K562 (cell line): ENCODE results near the gene SLC7A5. TPM values are rescaled to one million over a fixed set of nuclear protein-coding genes. Genes with fewer than 3 reads are reported as not detected.

Experiments
- FIP1L1 ChIP-seq: fragments of 200-400 bp; formaldehyde crosslinking; IDR thresholded peaks from 2 replicates; pipeline ENCODE4 v1.6.1; 2018; ENCODE audit warnings: mild to moderate bottlenecking, low read depth, low read length; ENCODE audit not compliant: poor library complexity, severe bottlenecking
- MGA ChIP-seq: fragments of 450-650 bp; IDR thresholded peaks from 2 replicates; pipeline ENCODE4 v1.6.1; 2016; ENCODE audit warnings: mild to moderate bottlenecking, moderate library complexity
- polyA plus RNA-seq, 8 experiments: library from polyadenylated mRNA; depleted of rRNA in 4 of 8; stranded (reverse) in 5 of 8; unstranded in 3 of 8; fragments of >200 nt; fragmentation: Nextera tagmentation in 2 of 8; fragmentation: Illumina TruSeq in 1 of 8; extraction: Ambion mirVana in 2 of 8; extraction: Trizol in 1 of 8; gene quantifications; 2 replicates each; pipeline versions ENCODE4 v1.2.1 to v1.2.3, GENCODE V29; 2011 to 2014; ENCODE audit warnings: inconsistent platforms in 1 of 8, missing spikeins in 1 of 8
- total RNA-seq, 7 experiments: library from RNA; depleted of rRNA in 6 of 7; stranded (reverse); fragments of >200 nt in 6 of 7; fragmentation: Illumina TruSeq in 2 of 7; extraction: Trizol in 2 of 7; gene quantifications; 2 replicates each; pipeline versions ENCODE4 v1.2.1 to v1.2.3, GENCODE V29; 2011 to 2021; ENCODE audit warnings: low replicate concordance in 1 of 7

SLC7A5 gene
- total and polyA plus RNA-seq, 9 of the 15 experiments (the other 6 are each of a cell fraction or from before 2014, with no cell fraction given): 1.9 to 220 (median 18.6) TPM

- TF ChIP-seq MGA (no peak), FIP1L1 (no peak)
These were observed 12.3 kb upstream of the SLC7A5 start (continued) for GRCh38 chr16:87881324-87882200.
